Fibroblast of pulmonary artery (primary cell): ENCODE data around the gene ZMIZ1.

Experiments
- DNase-seq: peaks from one replicate; pipeline ENCODE4 v3.0.0-alpha.2; 2010; ENCODE audit warnings: low read depth
- H3K4me3 ChIP-seq: replicated peaks from 2 replicates; pipeline ENCODE4 v1.5.1; 2011; ENCODE audit warnings: low read depth, mild to moderate bottlenecking, control low read depth, low read length, moderate library complexity
- CTCF ChIP-seq: IDR thresholded peaks from 2 replicates; pipeline ENCODE4 v1.5.1; 2011; ENCODE audit warnings: mild to moderate bottlenecking, control low read depth, low read length, inconsistent platforms; ENCODE audit errors: missing control alignments

Gene ZMIZ1

GRCh38 chr10:79304479-79305087 lies 235.8 kb downstream of the ZMIZ1 start:
- DNase-seq, result no peak
- no peak overlapping the region for H3K4me3 ChIP-seq
- TF ChIP-seq CTCF, result no peak

GRCh38 chr10:79305515-79305914 lies 236.7 kb downstream of the ZMIZ1 start:
- no peak for TF ChIP-seq CTCF
- no peak for DNase-seq
- H3K4me3 ChIP-seq, result no peak overlapping the region

- no peak for TF ChIP-seq CTCF
- no peak for DNase-seq
- H3K4me3 ChIP-seq, result no peak overlapping the region
These were observed 237.2 kb downstream of the ZMIZ1 start for GRCh38 chr10:79305988-79306387.

DNA sequence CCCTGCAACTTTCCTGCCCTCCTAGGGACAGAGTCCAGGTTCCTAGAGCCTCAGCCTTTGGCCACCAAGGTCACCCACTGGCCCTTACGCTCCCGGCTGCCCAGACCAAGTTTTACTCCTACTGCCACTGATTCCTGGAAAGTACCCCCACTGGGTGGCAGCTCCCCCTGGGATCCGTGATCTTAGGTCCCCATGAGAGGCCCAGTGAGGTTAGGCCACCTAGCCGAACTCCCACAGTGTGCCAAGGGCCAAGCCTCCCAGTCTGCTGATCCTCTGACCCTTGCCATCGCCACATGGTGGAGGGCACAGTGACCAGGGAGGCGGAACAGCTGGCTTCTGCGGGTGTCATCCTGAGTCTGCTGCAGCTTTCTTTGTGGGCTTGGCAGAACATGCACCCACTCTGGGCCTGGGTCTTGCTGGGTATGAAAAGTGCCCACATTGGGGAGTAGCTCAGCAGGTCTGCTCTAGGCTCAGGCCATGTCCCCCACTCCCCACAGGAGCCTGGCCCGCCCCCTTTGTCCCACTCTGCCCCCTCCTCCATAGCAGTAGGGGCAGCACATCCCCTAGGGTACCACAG lies 238.0 kb downstream of the ZMIZ1 start:
- DNase-seq, result no peak
- no peak for TF ChIP-seq CTCF
- no peak overlapping the region for H3K4me3 ChIP-seq

DNA sequence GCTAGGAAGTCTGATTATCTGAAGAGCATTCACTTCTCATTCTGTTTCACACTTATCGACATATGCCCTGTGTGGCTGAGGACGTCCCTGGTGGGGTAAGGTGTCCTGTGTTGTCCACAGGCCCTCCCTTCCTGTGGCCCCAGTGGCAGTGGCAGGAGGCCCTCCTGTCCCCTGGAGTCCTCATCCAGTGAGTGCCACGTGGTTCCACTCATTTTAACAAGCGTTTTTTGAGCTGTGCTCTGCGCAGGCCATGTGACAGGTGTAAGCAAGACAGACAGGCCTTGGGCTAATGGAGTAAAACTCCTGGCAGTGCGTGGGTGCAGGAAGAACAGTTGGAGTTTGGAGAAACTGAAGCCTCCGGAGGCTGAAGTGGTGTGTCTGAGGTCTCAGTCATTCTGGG lies 239.2 kb downstream of the ZMIZ1 start:
- H3K4me3 ChIP-seq, result no peak overlapping the region
- TF ChIP-seq CTCF, result no peak
- DNase-seq, result no peak

DNA sequence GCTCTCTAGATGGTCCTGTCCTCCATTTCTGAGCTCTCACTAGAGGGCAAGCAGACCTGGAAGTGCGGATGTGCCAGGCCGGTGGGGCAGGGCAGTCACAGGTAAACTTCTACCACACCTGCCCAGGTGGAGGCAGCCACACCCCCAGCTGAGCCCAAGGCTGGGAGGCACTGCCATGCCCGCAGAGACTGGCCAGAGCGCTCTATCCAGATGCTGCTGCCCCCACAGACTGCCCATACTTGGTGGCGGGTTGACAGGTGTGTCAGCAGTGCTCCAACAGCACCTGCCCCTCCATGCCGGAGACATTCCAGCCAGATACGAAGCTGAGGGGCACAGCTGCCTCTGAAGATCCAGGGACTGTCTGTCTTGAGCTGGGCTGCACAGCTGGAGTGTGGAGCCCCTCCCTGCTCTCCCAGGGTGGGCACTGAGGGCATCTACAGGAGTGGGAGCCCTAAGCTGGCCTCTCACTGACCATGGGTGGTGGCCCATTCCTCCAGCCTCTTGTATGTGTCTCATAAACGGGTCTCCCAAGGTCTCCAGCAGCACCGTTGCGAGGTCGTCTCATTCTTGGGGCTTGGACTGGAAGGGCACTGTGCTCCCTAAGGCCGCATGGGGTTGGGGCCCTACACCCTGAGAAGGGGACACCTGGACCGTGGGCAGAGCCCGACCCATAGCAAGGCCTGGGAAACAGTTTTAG lies 240.4 kb downstream of the ZMIZ1 start:
- DNase-seq, result no peak
- H3K4me3 ChIP-seq, result no peak overlapping the region
- TF ChIP-seq CTCF, result no peak
